CD4-positive, alpha-beta T cell treated with Interleukin-10 for 1 hour (primary cell): ENCODE data around the gene LRPPRC.

Experiments used
- DNase-seq: peaks from one replicate; pipeline ENCODE4 v3.0.0-alpha.2; 2020

Gene LRPPRC

GRCh38 chr2:43905871-43906270 is 89.9 kb downstream of the LRPPRC start:
- no peak for DNase-seq

DNA sequence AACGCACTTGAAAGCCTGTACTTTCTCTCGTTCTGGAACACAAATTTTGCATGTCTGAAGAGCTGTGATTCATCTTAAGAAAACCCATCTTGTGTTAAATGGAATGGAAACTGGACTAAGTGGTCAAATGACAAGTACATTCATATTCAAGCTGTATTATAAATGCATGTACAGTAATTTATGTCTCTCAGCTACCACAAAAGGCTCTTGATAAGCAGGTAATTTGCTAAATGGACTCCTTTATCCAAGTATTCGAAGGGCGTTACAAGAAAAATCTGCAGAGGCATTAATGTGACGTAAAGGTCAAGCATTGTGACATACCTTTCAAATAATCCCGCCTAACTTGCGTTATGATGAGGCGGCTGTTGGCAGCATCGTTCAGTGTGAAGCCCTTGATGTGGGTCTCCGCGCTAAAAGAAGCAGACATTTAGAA is 90.4 kb downstream of the LRPPRC start:
- DNase-seq = no peak

DNA sequence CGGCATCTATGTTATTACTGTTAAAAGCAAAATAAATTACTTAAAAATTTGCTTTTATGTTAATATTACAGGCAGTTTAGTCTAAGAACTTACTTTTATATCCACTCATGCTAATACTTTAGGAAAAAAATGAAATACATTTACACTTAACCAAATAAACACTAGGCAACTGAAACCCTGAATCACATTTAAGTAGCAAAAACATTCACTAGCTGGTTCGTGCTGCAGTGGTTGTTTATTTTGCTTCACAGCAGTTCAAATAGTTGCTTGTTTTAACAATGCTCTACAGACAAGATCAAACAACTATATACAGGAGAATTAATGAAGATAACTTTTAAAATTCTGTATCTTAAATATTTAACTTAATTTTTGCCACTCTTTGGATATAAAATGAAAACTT is 96.2 kb downstream of the LRPPRC start:
- DNase-seq = no peak

GRCh38 chr2:43898838-43899346 is 96.9 kb downstream of the LRPPRC start:
- no peak for DNase-seq

GRCh38 chr2:43898134-43898837 is 97.5 kb downstream of the LRPPRC start:
- DNase-seq = no peak

- DNase-seq = no peak
Measured at GRCh38 chr2:43897492-43897891, 98.3 kb downstream of the LRPPRC start.

DNA sequence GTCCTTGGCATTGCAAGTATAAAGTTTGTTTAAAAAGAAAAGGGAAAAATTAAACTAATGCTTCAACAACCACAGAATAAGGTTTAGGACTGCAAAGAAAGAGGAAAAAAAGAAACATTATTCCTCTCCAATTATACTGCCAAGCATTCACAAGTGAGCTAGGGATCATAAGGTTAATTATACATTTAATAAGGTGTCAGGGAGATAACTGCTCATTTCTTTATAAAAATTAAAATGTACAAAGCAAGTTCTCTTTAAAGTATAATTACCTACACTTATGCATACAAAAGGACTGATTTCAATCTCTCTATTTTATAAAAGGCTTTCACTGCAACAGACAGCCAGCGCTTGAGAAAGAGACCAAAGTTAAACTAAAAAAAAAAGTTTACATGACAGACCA is 98.9 kb downstream of the LRPPRC start:
- DNase-seq = no peak

DNA sequence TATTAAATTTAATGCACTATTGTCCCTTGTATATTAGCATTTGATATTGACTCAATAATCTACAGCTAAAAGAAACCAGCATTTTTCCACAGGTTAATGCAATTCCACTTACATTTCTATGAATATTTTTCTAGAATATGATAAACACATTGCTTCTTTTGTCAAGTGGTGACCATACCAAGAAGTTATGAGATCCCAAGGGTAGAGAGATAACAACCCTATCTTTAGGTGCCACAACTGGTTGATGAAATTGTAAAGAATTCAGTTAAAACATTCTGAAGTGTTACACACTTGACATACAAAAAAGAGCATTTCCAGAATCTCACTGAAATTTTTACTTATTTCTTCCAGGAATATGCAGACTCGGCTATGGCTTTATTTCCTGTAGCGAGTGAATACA is 101.0 kb downstream of the LRPPRC start:
- no peak for DNase-seq

- no peak for DNase-seq
Measured at GRCh38 chr2:43890855-43891254, 104.9 kb downstream of the LRPPRC start.

GRCh38 chr2:43889416-43889815 is 106.4 kb downstream of the LRPPRC start:
- DNase-seq = no peak

DNA sequence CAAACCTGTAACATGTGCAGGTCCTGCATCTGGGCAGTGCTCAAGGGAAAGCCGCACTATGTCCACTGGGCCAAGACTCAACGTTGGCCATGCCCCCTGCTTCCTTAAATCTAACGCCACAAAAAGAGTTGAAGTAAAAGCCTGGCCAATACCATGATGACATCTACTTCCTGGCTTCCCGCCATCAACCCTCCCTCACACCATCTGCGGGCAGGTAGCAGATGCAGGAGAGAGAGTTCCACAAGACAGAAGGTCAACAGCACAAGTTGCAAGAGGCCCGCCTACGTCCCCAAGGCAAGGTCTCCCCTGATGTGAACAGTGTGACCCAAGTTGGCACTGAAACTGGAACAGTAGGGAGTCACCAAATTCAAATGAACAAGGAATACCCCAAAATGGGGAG is 108.6 kb downstream of the LRPPRC start:
- DNase-seq = no peak

DNA sequence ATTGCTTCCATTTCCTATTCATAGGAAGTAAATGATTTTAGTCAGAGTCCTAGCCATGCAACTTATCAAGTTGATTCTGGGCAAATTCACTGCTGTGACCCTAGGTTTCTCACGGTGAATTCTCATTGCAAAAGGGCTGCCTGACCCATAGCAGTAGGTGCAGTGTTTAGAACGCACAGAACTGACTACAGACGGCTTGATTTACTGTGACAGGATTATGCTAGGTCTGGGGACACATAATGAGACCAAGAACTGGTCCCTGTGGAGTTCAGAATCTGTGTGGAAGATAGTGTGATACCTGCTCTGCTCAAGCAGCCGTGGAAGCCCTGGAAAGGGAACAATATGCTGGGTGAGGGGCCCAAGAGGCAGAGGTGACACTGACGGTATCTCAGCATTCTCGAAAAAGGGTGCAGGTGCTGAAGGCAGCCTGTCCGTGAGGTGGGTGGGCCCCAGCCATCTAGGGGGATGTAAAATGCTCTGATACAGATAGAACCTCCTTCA is 110.6 kb downstream of the LRPPRC start:
- no peak for DNase-seq

DNA sequence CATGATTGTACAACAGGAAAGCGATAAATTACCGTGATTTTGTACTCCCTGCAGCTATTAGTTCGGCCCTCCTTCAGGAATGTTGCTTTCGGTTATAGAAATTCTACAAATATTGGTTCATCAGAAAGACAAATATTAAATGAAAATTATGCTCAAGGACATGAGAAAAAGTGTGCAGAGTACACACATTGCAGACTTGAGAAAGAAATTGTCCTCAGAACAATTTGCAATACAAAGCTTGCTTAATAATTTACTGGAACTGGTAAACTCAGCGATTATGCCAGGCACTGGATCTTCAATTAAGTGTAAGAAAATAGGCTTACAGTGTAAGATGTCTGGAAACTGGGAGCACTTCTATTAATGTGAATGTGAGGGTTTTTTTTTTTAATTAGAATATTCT is 111.1 kb downstream of the LRPPRC start:
- no peak for DNase-seq

DNA sequence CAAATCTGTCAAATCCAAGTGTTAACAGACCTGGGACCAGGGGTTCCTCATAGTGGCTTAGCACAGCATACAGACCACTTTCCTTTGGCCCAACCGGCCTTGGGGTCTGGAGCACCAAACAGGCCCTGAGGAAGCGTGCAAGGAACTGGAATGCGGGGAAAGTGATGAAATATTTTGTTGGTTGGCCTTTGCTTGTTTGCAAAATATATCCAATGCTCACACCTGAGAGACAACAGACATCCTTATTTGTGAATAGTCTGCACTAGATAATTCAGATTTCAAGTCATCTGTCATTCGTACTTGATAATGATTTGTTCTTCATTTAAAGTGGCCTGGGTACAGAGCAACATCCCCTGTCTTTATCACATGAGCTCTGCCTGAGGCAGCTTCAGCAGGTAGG is 113.5 kb downstream of the LRPPRC start:
- DNase-seq = no peak

DNA sequence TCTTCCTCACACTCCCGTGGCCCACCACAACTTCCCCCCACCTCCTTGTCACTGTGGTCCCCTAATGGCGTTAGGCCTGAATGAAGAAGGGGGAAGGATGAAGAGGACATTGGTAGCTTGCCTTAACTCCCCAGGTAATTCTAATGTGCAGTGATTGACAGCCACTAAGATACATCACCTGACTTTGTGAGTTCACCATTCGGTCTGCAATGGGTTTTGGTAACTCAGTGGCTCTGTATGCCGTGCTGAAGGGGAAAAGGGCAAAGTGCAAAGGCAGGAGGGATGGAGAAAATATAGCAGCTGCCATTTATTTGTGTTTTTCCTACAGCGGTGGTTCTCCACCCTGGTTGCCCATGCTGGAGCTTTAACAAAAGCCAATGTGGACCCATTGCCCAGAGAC is 114.8 kb downstream of the LRPPRC start:
- DNase-seq = no peak

- DNase-seq = no peak
Measured at GRCh38 chr2:43880471-43880870, 115.3 kb downstream of the LRPPRC start.

GRCh38 chr2:43879261-43879660 is 116.5 kb downstream of the LRPPRC start:
- no peak for DNase-seq

DNA sequence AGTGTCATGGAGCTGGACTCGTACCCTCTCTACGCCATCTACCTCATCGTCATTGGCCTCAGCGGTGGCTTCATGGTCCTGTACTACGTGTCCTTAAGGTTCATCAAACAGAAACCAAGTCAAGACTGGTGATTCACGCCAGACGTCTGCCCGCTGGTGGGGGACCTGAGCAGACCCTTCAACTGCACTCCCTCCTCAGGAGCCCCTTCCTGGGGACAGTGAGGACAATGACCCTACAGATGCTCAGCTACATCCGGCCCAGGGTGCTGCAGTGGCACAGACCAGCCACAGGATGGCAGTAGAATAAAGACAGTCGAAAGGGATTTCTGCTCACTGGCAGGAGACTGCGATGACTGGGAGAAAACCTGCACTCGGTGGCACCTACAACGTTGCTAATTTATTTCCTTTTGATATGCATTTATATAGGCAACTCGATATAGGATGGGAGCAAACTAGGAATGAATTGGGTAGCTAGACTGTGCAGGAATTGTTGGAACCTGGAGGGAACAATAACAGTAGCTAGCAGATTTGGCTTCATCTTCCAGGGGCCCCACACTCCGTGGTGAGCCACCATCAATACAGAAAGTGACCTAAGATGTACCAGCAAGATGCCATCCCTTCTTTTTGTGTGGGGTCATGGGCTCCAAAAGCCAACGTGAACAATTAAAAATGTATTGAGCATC is 117.9 kb downstream of the LRPPRC start:
- peak; percentile 57 for DNase-seq

GRCh38 chr2:43874776-43875451 is 120.9 kb downstream of the LRPPRC start:
- DNase-seq = no peak

- DNase-seq = no peak
Measured at GRCh38 chr2:43872151-43872550, 123.6 kb downstream of the LRPPRC start.

GRCh38 chr2:43855292-43855691 is 140.5 kb downstream of the LRPPRC start:
- DNase-seq = no peak

DNA sequence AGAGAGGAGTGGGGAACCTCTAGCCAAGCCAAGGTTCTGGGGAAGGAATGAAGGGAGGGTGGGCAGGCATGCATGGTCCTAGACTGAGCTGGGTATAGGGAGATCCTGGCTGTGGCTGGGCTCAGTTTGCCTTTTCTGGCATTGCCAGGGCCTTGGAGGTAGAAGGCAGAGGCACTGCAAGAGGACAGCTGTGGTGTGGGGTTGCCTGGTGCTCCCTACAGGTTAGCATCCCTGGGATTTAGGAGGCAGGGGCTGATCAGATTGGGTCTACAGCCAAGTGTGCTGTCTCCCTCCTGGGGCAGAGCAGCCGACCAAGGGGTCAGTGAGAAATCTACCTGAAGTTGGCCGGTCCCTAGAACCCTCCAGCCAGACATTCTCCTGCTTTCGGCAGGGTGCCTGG is 141.1 kb downstream of the LRPPRC start:
- no peak for DNase-seq

DNA sequence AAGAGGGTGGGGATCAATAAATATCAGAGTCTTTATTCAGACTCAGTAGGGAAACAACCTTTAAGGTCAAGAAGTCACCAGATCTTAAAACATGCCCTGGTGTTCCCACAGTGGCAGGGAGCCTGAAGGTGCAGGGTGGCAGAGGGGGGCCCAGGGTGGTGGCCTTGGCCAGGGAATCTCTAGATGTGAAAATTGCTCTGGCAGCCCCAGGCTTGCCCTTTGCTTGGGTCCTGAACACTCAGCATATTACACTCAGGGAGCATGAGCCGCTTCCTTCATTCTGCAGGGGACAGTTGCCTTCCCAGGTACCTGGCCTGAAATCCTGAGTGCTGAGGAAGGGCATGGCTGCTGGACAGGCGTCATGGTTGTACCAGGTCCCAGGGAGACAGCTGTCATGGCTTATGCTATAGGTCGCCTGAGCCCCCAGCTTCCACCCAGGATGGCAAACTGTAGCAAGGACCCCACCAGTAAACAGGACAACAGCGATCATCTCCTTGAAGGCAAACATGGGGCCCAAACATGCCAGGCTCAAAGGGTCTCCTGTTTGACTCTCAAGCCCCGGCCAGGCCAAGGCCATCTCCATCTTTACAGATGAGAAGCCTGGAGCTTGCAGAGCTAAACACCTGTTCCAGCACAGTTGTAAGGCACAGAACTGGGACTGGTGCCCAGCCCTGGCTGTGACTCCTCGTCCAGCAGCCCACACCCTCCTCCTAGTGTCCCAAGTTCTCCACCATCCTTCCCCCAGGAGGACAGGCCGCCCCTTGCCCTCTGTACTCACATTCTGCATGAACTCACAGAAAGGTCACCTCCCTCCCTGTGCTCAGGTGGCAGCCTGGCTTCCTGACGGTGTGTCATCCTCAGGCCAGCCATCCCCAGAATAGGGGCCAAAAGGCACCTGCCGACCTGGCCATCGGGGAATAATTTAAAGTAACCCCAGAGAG is 142.4 kb downstream of the LRPPRC start:
- DNase-seq = no peak
